ENCODE measurements around the gene FNIP2. TPM values are rescaled to one million over a fixed set of nuclear protein-coding genes. Genes with fewer than 3 reads are reported as not detected.
"Not testable (repeated sequence)": the region's sequence is repeated elsewhere in the genome, so short reads cannot be mapped to it uniquely, and the experiment has no call there.

The FNIP2 gene
- total RNA-seq, 2 donors from 2014 or later: 15.5 to 26.4 TPM

DNA sequence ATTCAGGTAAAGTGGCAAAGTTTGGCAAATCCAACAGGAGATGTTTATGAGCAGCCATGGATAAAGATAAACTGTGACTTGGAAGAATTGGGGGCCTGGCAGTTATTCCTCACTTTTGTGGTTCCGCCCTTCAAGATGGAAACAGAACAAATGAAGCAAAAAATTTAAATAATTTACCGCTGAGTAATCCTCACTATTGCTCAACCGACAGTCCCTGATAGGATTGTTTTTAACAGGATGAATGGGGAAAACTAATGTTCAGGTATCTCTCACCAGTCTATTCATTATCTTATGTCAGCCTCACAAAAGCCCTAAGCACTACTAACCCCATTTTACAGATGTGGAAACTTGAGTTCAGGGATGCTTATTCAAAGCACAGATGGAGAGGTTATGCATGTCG is 90.8 kb downstream of the FNIP2 start:
- Mint-ChIP-seq H3K9me3 (no peaks in the 10 kb centered on the region), H3K27ac (no peak overlapping the region), H3K36me3 (peaks cover 7 to 16% of the 10 kb centered on the region in 2 donors)
- ATAC-seq (no peak), DNase-seq (ENCODE audit: low spot score in 2 of 2) (no peak)

DNA sequence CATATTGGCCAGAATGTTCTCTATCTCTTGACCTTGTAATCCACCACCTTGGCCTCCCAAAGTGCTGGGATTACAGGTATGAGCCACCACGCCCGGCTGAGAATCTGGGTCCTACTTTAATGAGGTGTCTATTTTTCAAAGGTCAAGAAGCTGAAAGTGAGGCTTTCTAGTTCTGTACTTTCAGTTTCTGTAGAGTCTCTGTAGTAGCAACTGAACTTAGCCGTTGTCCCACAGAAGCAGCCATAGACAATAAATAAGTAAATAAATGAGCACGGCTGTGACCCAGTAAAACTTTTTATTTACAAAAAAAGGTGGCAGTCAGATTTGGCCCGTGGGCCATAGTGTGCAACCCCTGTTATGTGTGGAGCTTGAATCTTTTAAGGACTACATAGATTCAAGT is 92.0 kb downstream of the FNIP2 start:
- ATAC-seq (peak; percentile 28 to 31), DNase-seq (ENCODE audit: low spot score in 2 of 2) (no peak)
- Mint-ChIP-seq H3K36me3 (peaks cover 7 to 16% of the 10 kb centered on the region in 2 donors), H3K9me3 (no peaks in the 10 kb centered on the region), H3K27ac (no peak overlapping the region)

DNA sequence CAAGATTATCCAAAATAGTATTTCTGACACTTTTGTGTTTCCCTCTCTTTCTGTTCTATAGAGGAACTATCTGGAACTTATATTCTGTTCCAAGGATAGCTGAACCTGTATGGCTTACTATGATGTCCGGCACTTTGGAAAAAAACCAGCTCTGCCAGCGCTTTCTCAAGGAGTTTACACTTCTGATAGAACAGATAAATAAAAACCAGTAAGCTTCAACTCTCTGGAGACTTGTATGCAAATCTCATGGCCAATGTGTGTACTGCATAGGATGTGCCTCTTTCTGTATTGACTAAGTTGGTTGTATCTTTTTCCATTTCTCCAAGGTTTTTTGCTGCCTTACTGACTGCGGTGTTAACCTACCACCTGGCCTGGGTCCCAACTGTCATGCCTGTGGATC is 92.5 kb downstream of the FNIP2 start:
- Mint-ChIP-seq H3K27ac (no peak overlapping the region), H3K36me3 (peaks cover 7 to 16% of the 10 kb centered on the region in 2 donors), H3K9me3 (no peaks in the 10 kb centered on the region)
- DNase-seq (ENCODE audit: low spot score in 2 of 2): no peak
- no peak for ATAC-seq

DNA sequence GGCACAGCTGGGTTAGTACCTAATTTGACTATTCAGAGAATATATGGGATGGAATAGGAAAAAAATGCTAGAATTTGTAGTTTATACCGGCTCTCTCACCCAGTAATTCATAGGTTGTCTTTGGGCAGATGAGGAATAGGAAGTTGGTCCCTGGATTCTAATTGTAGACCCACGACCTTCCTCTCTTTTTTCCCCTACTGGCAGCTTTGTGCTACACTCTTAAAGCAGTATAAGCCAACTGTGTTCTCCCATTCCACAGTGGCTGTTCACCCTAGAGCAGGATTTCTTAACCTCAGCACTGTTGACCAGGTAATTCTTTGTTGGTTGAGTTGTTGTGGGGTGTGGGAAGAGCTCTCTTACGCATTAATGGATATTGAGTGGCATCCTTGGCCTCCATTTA is 92.9 kb downstream of the FNIP2 start:
- ATAC-seq (no peak), DNase-seq (ENCODE audit: low spot score in 2 of 2) (no peak)
- Mint-ChIP-seq H3K27ac (no peak overlapping the region), H3K36me3 (peaks cover 7 to 16% of the 10 kb centered on the region in 2 donors), H3K9me3 (no peaks in the 10 kb centered on the region)

DNA sequence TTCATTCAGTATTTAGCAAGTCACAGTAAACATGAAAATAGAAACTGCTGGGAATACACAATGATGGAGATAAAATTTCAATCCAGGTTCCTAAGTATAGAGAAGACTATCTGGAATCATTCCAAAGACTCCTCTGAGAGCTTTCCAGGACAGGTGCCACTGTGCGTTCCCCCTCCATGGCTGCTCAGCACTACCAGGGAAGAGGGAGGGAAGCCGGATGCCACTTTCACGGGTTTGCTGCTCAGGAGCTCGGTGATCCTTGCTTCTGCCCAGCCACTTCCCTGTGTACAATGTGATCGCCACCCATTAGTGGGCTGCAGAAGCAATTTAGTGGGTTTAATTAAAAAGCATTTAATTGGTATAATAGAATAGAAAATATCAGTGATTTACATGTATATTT is 94.5 kb downstream of the FNIP2 start:
- DNase-seq (ENCODE audit: low spot score in 2 of 2) (no peak), ATAC-seq (no peak)
- H3K9me3 Mint-ChIP-seq: no peaks in the 10 kb centered on the region
- peaks cover 16 to 19% of the 10 kb centered on the region in 2 donors for H3K36me3 Mint-ChIP-seq
- H3K27ac Mint-ChIP-seq: no peak overlapping the region

DNA sequence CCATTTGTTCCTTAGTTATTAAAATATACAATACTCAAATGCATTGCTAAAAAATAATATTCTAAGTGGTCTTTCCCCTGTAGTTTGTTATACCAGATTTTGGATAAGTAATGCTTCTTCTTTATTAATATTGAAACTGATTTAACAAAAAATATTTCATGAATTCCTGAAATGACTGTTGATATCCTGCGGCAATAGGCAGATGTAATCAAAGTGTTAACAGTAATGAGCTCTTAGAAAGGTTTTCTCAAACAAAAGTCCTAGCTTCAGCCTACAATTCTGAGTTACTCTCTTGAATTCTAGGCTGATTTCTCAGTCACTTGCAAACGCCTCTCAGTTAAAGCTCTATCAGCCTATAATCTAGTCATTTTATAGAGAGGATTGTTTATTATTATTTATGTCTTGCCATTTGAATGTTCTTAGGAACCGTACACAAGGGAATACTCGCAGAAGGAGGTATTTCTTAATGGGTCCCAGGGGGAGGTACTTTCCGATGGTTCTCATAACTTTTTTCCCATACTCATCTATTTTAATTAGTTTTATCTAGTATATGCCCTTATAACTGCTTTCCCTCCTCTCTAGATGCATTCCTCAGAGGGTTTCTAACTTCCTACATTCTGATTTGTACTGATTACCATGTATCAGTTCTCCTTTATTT is 96.8 kb downstream of the FNIP2 start:
- peaks cover 19 to 22% of the 10 kb centered on the region in 2 donors for H3K36me3 Mint-ChIP-seq
- no peak for ATAC-seq

DNA sequence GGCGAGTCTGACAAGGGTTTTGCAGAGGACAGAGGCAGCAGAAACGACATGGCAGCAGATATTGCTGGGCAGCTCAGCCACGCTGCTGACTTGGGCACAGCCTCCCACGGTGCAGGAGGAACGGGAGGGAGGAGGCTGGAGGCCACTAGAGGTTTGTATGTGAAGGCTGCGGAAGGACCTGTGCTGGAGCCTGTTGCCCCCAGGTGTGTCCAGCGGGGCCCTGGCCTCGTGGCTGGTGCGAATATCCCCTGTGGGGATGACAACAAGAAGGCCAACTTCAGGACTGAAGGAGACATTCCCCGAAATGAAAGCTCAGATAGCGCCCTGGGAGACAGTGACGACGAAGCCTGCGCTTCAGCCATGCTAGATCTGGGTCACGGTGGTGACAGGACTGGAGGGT is 100.2 kb downstream of the FNIP2 start:
- peaks cover 17 to 19% of the 10 kb centered on the region in 2 donors for H3K36me3 Mint-ChIP-seq
- DNase-seq (ENCODE audit: low spot score in 2 of 2) (no peak), ATAC-seq (peak in 1 of 2 donors; percentile 24)
- no peaks in the 10 kb centered on the region for H3K9me3 Mint-ChIP-seq
- peak overlapping the region in 1 of 2 donors; percentile 87 for H3K27ac Mint-ChIP-seq

More for the DNA sequence above, 96.8 kb downstream of the FNIP2 start:
- H3K9me3 Mint-ChIP-seq: no peaks in the 10 kb centered on the region
- DNase-seq (ENCODE audit: low spot score in 2 of 2): no peak
- H3K27ac Mint-ChIP-seq: no peak overlapping the region

DNA sequence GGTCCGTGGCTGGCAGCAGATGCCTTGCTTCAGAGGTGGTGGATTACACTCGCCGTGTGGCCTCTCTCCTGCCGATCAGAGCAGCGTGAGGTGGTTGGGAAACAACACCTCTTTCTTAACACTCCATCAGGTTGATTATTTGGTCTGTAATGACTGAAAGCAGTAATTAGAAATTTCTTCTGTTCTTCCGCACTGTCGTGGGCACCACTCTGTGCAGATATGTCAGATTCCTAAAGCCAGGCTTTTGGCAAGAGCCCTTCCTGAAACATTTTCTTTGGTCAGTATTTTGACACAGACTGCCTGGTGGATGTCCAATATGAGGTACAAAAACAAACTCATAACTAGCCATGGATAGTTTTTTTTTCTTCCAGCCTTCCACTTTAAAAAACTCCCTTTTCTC is 100.9 kb downstream of the FNIP2 start:
- H3K27ac Mint-ChIP-seq: no peak overlapping the region
- no peak for ATAC-seq
- peaks cover 17 to 19% of the 10 kb centered on the region in 2 donors for H3K36me3 Mint-ChIP-seq
- DNase-seq (ENCODE audit: low spot score in 2 of 2): no peak
- H3K9me3 Mint-ChIP-seq: no peaks in the 10 kb centered on the region

DNA sequence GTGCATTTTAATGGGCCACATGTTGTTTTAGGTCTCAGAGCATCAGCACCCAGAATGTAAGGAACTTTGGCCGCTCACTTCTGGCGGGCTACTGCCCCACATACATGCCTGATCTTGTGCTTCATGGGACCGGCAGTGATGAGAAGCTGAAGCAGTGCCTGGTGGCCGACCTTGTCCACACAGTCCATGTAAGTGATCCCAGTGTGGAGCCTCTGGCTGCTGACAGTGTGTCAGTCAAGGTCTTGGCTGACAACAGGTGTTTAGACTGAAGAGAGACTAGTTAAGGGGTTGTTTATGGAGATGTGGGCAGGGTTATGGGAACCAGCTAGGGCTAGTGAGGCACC is 101.4 kb downstream of the FNIP2 start:
- no peak for ATAC-seq
- Mint-ChIP-seq H3K27ac (peak overlapping the region in 1 of 2 donors; percentile 58), H3K36me3 (peaks cover 17 to 19% of the 10 kb centered on the region in 2 donors)

DNA sequence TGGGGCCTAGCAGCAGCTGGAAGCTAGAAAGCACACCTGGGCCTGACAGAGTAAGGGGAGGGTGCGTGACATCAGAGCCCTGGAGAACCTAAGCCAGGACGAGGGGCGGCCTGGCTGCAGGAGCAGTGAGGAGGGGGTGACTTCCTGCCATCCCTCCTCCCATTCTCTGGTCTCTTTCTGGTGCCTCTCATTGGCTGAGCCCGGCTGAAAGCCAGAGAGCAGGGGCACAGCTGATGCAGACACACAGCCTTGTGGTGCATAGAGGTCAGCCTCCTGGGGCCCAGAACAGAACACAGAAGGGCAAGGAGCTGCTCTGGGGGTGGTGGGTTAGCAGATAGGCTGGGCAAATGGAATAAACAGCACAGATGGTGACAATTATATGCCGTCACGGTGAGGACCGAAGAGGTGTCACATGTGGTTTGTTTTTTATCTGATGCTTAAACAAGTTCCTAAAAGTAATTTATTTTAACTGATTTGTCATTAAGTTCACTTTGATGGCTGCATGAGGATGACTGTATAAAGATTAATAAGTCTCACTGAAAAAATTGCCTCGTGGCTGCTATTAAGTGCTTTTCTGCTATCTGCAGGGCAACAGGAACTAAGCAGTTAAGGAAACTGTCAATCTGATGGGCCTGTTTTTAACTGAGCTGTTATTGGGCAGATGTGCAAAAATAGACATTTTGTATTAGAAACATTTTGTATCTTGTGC is 102.0 kb downstream of the FNIP2 start:
- no peaks in the 10 kb centered on the region for H3K9me3 Mint-ChIP-seq
- ATAC-seq (peak in 1 of 2 donors; percentile 30), DNase-seq (ENCODE audit: low spot score in 2 of 2) (no peak)
- H3K36me3 Mint-ChIP-seq: peaks cover 17 to 19% of the 10 kb centered on the region in 2 donors
- peak overlapping the region in 1 of 2 donors; percentile 58 for H3K27ac Mint-ChIP-seq

More for the DNA sequence above, 101.4 kb downstream of the FNIP2 start:
- DNase-seq (ENCODE audit: low spot score in 2 of 2): no peak
- H3K9me3 Mint-ChIP-seq: no peaks in the 10 kb centered on the region

DNA sequence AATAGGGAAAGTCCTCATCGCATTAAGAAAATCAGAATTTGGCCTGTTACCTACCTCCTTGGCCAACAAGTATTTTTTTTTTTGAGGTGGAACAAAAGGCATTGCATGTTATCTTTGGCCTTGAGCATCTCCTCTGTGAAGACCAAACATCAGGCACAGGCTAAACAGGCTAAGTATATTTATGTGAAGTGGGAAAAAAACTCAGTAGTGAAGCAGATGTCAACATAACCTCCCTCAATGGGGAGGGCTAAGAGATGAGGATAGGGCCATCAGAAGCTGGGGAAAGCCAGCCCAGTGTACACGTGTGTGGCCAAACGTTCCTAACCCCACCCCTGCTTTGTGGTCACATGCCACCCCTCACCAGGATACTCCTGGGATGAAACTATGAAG is 102.5 kb downstream of the FNIP2 start:
- ATAC-seq: no peak
- no peak for DNase-seq (ENCODE audit: low spot score in 2 of 2)
- H3K27ac Mint-ChIP-seq: no peak overlapping the region
- H3K36me3 Mint-ChIP-seq: peaks cover 17 to 23% of the 10 kb centered on the region in 2 donors
- no peaks in the 10 kb centered on the region for H3K9me3 Mint-ChIP-seq

DNA sequence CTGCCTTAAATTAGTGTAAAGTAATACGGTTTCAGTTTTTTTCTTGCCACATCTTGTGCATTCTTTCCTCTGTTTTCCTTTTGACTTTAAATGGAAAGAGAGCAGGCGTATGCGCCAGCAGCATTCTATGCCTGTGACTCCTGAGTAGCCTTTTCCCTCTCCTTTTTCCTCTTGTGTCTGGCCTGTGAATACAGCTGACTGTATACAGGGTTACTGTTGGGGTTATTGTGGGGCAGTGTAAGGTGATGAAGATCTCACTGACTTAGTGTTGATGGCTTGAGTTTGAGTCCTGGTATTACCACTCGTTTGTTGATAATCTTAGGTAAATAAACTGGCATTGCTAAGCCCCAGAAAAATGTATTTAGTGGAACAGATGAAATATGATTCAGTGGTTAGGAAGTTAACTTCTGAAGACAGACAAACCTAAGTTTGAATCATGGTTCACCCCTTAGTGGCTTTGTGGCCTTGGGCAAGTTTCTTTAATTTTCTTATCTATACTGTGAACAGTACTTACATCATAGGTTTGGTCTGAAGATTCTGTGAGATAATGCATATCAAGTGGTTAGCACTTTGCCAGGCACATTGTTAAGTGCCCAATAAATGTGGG is 105.1 kb downstream of the FNIP2 start:
- Mint-ChIP-seq H3K27ac (peak overlapping the region; percentile 62 to 66), H3K9me3 (peaks cover 0 to 6% of the 10 kb centered on the region in 2 donors), H3K36me3 (peaks cover 26 to 30% of the 10 kb centered on the region in 2 donors)
- ATAC-seq (peak; percentile 41 to 85), DNase-seq (ENCODE audit: low spot score in 2 of 2) (no peak)

DNA sequence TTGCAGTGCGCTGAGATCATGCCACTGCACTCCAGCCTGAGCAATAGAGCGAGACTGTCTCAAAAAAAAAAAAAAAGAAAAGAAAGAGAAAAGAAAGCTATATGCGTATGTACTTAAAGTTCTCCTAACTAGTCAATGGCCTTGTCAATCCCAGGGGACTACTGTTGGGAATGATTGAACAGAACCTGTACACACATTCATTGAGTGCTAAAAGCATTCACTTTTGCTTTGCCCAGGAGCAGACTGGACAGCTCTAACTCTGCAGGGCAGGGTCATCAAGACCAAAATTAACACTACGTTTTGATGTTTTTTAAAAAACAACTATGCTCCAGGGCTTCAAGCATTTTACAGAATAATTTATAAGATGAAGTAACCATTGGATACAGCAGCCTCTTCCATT is 106.2 kb downstream of the FNIP2 start:
- ATAC-seq (no peak), DNase-seq (ENCODE audit: low spot score in 2 of 2) (no peak)
- Mint-ChIP-seq H3K9me3 (peaks cover 0 to 11% of the 10 kb centered on the region in 2 donors), H3K27ac (no peak overlapping the region), H3K36me3 (peaks cover 32 to 36% of the 10 kb centered on the region in 2 donors)

DNA sequence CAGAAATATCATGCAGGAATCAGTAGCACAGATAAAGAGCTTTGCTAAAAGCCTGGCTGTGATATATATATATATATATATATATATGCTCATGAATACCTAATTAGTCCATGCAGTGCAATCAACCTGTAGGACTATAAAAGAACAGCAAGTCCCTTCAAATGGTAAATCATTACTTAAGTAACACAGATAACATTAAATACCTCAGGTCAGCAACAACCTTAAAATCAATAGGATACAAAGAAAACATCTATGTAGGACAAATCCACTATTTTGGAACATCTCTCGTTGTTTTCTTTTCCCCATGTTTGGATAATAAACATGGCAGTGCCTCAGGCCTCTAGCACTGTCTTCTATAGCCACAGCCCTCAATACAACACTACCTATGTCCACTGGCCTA is 106.6 kb downstream of the FNIP2 start:
- Mint-ChIP-seq H3K27ac (no peak overlapping the region), H3K9me3 (peaks cover 0 to 11% of the 10 kb centered on the region in 2 donors), H3K36me3 (peaks cover 29 to 39% of the 10 kb centered on the region in 2 donors)
- ATAC-seq (no peak), DNase-seq (ENCODE audit: low spot score in 2 of 2) (no peak)

DNA sequence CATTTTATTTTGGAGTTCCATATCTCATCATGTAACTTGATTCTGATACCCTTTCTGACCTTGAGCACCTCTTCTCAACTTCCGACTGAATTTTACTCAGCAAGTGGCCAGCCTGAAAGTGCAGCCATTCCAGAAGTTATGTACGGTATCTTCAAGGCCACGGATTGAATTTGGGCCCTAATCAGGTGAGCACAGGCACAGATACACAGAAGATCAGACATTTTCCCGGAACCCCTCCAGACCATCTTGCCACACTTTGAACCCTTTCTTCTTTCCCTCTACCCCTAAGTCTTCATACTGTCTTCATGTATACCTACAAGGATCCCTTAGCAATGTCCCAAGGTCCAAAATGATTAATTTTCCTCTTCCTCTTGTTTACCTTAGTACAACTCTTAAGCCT is 108.2 kb downstream of the FNIP2 start:
- ATAC-seq (no peak), DNase-seq (ENCODE audit: low spot score in 2 of 2) (no peak)
- H3K36me3 Mint-ChIP-seq: peaks cover 26 to 39% of the 10 kb centered on the region in 2 donors
- H3K27ac Mint-ChIP-seq: no peak overlapping the region
- peaks cover 0 to 11% of the 10 kb centered on the region in 2 donors for H3K9me3 Mint-ChIP-seq

DNA sequence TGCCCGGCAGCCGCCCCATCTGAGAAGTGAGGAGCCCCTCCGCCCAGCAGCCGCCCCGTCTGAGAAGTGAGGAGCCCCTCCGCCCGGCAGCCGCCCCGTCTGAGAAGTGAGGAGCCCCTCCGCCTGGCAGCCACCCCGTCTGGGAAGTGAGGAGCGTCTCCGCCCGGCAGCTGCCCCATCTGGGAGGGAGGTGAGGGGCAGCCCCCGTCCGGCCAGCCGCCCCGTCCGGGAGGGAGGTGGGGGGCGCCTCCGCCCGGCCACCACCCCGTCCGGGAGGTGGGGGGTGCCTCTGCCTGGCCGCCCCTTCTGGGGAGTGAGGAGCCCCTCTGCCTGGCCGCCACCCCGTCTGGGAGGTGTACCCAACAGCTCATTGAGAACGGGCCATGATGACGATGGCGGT is 113.3 kb downstream of the FNIP2 start:
- not testable (repeated sequence) for DNase-seq (ENCODE audit: low spot score in 2 of 2); H3K27ac Mint-ChIP-seq; ATAC-seq
- Mint-ChIP-seq H3K9me3 (peaks cover 0 to 11% of the 10 kb centered on the region in 2 donors), H3K36me3 (peaks cover 20 to 34% of the 10 kb centered on the region in 2 donors)

DNA sequence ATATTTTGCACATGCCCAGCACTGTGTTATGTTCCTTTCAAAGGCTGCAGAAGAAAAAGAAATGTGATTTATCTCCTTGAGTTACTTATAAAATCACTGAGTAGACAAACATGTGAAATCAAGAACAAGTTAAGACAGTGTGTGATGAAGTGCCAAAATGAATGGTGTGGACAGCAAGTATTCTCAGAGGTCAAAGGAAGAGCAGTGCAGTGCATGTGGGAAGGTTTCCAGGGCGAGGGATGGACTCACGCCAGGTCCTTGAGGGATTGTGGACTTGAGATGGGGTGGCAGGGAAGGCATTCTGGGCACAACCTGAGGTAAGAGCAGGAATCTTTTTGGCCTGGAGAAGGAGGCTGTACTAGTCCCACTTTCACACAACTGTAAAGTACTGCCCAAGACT is 115.5 kb downstream of the FNIP2 start:
- ATAC-seq: no peak
- peaks cover 2 to 16% of the 10 kb centered on the region in 2 donors for H3K36me3 Mint-ChIP-seq
- peaks cover 0 to under 1% of the 10 kb centered on the region in 2 donors for H3K9me3 Mint-ChIP-seq
- no peak for DNase-seq (ENCODE audit: low spot score in 2 of 2)
- H3K27ac Mint-ChIP-seq: no peak overlapping the region

All from activated naive CD4-positive, alpha-beta T cell treated with anti-CD3 and anti-CD28 coated beads, Interleukin-2, amount 50 U/mL, for 72 hours (primary cell).